HG03066 (cell line): ENCODE results near the gene SERINC1.

ENCODE experiments used
- ATAC-seq: cut with Tn5 transposase; IDR thresholded peaks from one replicate; pipeline ENCODE4 v1.9.1; 2021; ENCODE audit warnings: low read depth; ENCODE audit not compliant: unreplicated experiment

SERINC1 gene

GRCh38 chr6:122399055-122399347, 72.6 kb downstream of the SERINC1 start:
- no peak for ATAC-seq

DNA sequence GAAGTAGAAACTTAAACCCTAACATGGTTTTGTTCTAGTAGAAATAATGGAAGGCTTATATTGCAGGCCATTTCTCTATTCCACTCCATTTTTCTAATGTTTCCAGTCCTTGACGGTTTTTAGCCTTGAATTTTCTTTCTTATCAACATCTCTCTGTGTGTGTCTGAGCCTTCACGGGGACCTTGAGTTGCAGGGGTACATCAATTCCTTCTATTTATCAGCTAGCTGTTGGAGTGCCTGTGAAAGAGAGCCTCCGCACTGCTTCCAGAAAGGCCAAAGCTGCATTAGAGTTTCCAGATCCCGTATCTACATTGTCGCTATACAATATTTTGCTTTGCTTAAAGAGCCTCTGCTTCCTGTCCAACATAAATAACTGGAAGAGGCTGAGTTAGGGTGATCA, 77.6 kb downstream of the SERINC1 start:
- no peak for ATAC-seq

DNA sequence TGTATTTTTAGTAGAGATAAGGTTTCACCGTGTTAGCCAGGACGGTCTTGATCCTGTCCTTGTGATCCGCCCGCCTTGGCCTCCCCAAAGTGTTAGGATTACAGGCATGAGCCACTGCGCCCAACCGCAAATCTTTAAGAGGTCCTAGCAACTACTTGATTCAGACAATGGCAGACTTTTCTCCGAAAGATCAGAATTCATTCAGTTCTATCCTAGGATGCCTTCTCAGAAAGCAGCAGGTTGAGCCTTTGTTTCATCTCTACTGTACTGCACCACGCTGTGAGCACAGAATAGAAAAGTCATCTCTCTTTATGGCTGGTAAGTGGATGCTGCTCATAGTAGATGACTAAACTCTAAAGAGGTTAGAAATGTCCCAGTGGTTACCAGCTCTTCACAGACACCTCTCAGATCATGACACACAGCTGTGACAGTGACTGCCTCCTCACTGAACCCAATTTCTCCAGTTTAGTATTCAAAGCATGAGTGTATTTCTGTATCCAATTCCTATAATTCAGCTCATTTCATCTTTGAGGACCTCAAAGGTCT, 78.2 kb downstream of the SERINC1 start:
- ATAC-seq = no peak
